ENCODE results near the gene C22orf23.

C22orf23 gene

GRCh38 chr22:37896939-37897338, 56.5 kb downstream of the C22orf23 start:
- no peak for DNase-seq

GRCh38 chr22:37896181-37896592, 57.2 kb downstream of the C22orf23 start:
- DNase-seq, result no peak

GRCh38 chr22:37894939-37895670, 58.3 kb downstream of the C22orf23 start:
- DNase-seq, result no peak

- no peak for DNase-seq
Measured at GRCh38 chr22:37893583-37893983, 59.8 kb downstream of the C22orf23 start.

Data from NCI-H774 (cell line).